D721Med (cell line): ENCODE data around the gene ZNF626.
"Not testable (repeated sequence)": the region's sequence is repeated elsewhere in the genome, so short reads cannot be mapped to it uniquely, and the experiment has no call there.

Experiments
- DNase-seq: peaks from one replicate; pipeline ENCODE4 v3.0.0; 2011; ENCODE audit warnings: low spot score; ENCODE audit not compliant: insufficient read length
- FAIRE-seq: peaks from 2 replicates; lab custom pipeline; 2011; peaks lifted over from hg19 to GRCh38; lab: Jason Lieb, UNC
- TF ChIP-seq, protein P1 (sequence below): IDR thresholded peaks from 2 replicates; pipeline ENCODE4 v1.5.1; 2012; ENCODE audit warnings: mild to moderate bottlenecking, control low read depth; ENCODE audit not compliant: insufficient read depth; ENCODE audit errors: missing control alignments

ZNF626 gene

GRCh38 chr19:20640545-20640944 lies 20.8 kb downstream of the ZNF626 start:
- DNase-seq, result no peak
- TF ChIP-seq, protein P1, sequence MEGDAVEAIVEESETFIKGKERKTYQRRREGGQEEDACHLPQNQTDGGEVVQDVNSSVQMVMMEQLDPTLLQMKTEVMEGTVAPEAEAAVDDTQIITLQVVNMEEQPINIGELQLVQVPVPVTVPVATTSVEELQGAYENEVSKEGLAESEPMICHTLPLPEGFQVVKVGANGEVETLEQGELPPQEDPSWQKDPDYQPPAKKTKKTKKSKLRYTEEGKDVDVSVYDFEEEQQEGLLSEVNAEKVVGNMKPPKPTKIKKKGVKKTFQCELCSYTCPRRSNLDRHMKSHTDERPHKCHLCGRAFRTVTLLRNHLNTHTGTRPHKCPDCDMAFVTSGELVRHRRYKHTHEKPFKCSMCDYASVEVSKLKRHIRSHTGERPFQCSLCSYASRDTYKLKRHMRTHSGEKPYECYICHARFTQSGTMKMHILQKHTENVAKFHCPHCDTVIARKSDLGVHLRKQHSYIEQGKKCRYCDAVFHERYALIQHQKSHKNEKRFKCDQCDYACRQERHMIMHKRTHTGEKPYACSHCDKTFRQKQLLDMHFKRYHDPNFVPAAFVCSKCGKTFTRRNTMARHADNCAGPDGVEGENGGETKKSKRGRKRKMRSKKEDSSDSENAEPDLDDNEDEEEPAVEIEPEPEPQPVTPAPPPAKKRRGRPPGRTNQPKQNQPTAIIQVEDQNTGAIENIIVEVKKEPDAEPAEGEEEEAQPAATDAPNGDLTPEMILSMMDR, result no peak
- no peak for FAIRE-seq

DNA sequence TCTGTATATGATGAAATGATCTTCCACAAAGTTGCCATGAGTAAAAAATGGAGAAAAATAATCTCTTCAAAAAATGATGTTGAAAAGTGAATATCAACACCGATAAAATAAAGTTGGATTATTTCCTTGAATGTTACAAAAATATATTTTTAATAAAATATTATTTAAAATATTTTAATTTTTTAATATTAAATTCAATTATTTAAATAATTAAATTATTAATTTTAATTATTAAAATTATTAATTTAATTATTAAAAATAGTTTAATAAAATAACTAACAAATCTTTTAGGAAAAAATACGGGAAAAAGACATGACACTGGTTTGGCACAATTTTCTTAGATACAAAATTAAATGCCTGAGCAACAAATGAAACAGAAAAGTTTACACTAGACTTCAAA lies 21.3 kb downstream of the ZNF626 start:
- DNase-seq, result no peak
- TF ChIP-seq, protein P1, result no peak
- FAIRE-seq, result no peak

GRCh38 chr19:20624560-20624959 lies 36.8 kb downstream of the ZNF626 start:
- DNase-seq, FAIRE-seq: not testable (repeated sequence)

DNA sequence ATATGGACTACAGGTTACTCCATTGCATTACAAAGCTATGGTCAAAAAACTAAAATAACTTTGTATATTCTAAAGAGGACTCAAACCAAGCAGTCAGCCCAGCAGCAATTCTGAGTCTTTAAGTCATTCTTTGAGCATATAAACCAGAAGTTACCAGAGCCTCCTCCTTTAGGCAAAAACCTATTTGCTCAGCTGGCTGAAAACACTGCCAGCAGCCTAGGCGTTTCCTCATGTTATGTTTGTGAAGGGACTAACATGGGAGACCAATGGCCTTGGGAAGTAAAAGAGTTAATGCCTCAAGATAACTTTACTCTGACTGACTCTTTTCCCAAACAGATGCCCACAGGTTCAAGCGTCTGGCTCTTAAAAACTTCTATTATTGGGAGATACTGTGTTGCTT lies 45.3 kb downstream of the ZNF626 start:
- TF ChIP-seq, protein P1, result no peak
- no peak for DNase-seq
- FAIRE-seq, result no peak

DNA sequence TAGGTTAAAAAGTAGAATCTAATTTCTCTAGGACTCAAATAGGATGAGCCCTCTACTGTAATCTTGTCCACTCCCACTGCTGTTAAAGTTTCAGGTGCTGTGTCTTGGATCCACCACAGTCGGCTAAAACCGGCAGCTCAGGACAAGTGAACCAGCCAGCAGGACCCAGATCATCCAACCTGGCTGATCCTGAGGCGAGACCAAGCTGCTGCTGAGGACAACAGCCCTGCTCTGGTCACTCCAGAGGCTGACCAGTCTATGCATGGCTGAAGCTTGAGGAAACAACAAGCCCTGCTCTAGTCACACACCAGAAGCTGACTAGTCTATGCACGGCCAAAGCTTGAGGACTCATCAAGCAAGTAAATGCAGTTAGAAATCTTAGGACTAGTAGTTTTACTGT lies 46.4 kb downstream of the ZNF626 start:
- not testable (repeated sequence) for DNase-seq, FAIRE-seq

DNA sequence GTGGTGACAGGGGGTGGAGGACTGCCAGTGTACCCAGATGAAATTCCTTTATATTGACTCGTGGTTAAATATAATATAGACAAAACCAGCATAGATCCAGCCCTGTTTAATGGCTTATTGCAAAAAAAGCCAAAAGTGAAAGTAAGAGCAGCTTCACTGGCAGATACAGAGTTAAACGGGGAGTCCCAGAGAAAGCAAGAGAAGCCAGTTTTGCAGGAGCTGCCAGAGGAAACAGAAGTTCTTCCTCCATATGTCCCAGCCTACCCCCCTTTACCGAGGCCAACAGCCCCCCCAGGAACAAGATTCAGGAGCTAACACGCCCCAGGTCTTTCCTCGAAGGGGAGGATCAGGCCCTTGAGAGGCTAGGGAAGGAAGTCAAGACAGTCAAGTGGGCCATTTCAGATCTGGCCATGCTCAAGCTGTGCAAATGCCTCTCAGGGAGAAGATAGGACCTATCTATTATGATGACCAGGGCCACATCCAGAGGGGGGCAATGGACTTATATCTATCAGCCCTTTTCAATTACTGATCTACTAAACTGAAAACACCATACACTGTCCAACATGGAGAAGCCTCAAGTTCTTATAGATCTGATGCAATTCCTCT lies 48.6 kb downstream of the ZNF626 start:
- FAIRE-seq, result no peak

GRCh38 chr19:20611866-20612265 lies 49.5 kb downstream of the ZNF626 start:
- no peak for FAIRE-seq
- TF ChIP-seq, protein P1, result no peak
- DNase-seq, result no peak

More for the DNA sequence above, 48.6 kb downstream of the ZNF626 start:
- DNase-seq, result no peak
- TF ChIP-seq, protein P1, result no peak

DNA sequence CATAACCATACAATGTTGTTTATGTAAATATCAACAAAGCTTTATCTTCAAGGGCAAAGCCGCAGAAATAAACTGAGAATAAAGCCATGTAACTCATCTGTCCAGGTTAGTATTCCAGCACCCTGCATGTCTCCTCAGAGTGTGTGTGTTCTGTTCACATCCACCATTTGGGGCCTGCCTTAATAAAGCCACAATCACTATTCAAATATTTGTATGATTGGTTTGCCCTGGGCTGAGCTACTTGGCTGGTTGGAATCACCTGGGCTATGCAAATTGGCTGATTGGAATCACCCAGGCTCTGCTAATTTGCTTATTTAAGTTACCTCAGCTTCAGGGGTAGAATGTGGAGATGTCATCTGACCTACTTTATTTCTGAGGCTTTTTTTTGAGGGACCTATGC lies 53.4 kb downstream of the ZNF626 start:
- DNase-seq (no peak), FAIRE-seq (no peak)
- TF ChIP-seq, protein P1, result no peak
